HL-60/S4 treated with phorbol 12-myristate 13-acetate at 8.2 ng/mL for 4 days and 3 days (cell line): Measurements from ENCODE around the gene ACER2.
"Not testable (repeated sequence)": the region's sequence is repeated elsewhere in the genome, so short reads cannot be mapped to it uniquely, and the experiment has no call there.

ENCODE experiments used
- in situ Hi-C: fragments of 300-500 bp; cut with MboI; formaldehyde crosslinking; loops from 2 replicates; pipeline ENCODE4 v1.15.0; 2022; ENCODE audit warnings: low sequenced_read_pairs

ACER2 gene

DNA sequence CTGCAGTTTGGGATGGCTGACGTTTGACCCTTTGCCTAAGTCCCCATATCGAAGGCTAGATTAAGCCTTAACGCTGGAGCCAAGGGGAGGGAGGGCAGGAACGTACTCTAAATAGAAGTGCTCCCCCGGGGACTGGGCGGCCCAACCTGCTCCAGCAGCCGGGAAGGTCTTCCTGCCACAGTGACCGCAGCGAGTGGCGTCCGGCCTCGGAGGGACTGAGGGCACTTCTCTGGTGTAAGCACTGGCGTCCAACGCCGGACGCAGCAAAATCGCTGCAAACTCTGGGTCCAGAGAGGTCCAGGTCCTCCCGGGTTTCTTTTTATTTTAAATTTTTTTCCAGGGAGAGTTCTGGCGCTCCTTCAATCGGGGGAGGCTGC, 505 bp upstream of the ACER2 start:
- in situ Hi-C loops: no loop called here

DNA sequence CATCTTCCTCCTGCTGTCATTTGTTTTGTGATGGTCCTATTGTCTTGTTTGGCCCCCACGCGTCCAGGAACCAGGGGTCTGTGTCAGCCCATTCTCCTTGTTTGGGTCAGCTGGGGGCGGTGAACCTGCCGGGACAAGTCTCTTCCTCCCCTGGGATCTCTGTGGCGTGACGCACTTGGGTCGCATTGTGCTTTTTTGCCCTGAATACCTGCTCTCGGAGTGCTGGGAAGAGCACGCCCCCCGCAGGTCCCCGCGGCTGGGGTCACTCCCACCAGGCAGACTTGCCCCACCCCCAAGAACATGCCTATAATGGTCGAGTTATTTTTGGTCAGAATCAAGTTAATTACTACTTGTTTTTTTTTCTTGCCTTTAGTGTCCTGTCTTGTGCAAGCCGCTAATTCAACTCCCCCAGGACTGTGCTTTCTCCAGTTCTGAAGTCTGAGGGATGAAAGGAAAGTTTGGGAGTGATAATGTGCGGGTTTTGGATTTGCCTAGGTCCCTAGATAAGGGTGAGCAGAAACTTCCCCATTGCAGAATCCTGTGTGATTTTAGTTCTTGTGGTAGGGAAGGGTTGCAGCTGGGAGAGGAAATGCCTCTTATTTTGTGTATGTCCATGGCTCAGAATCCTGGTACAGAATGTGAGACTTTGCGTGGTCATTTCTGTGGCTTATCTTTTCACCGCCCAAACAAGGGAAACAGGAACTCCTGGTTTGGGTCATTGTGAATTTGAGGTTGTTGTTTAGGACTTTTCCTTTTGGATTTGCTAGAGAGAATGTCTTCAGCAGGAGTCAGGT, 789 bp downstream of the ACER2 start:
- in situ Hi-C loops: no loop called here

- in situ Hi-C loops: no loop called here
Observed at GRCh38 chr9:19410195-19410503, 1.3 kb downstream of the ACER2 start.

DNA sequence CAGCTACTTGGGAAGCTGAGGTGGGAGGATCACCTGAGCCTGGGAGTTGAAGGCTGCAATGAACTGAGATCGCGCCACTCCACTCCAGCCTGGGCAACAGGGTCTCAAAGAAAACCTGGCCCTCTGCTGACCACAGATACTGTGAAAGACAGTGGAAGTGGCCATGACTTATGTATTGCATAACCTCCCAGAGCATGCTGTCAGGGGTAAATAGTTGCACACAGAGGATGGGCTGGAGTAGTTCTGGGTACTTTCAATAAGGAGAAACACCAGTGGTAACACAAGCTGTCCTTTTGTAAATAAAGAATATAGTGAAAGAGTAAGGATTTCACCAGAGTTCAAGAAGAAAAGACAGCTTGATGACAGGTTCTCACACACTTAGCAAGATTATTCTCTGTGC, 1.8 kb downstream of the ACER2 start:
- in situ Hi-C loops: no loop called here

DNA sequence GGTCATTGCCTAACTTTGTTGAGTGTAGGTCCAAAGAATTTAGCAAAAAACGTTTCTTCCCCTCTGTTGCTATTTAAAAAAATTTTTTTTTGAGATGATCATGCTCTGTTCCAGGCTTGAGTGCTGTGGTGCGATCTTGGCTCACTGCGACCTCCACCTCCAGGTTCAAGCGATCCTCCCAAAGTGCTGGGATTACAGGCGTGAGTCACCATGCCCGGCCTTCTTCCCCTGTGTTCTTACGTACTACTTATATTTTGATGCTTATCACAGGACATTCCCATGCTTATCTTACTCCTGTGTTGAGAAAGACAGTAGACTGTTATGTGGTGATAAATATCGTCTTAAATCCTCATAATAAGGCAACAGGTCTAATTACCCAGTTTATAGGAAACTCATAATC, 2.5 kb downstream of the ACER2 start:
- in situ Hi-C loops: no loop called here

GRCh38 chr9:19413456-19413855, 4.6 kb downstream of the ACER2 start:
- in situ Hi-C loops: not testable (repeated sequence)

DNA sequence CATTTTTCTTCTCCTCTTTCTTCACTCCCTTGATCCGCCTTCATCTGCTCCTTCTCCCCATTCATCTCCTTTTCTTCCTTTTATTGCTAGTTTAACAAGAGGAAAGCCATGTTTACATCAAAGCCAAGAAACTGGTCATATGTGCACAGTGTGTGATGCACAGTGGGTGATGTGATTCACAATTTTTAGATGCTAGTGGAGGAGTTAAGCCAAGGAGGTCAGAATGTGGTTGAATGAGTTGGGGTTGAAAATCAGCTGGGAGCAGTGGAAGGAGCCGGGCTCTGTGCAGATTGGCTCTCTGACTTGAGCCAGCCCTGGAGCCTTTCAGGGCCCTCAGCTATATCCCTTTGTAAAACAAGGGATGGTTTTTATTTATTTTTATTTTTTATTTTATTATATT, 7.3 kb downstream of the ACER2 start:
- in situ Hi-C loops: no loop called here

- in situ Hi-C loops: no loop called here
Observed at GRCh38 chr9:19420877-19421276, 12.1 kb downstream of the ACER2 start.

- in situ Hi-C loops: no loop called here
Observed at GRCh38 chr9:19423163-19423562, 14.4 kb downstream of the ACER2 start.

GRCh38 chr9:19424176-19424779, 15.5 kb downstream of the ACER2 start:
- in situ Hi-C loops: no loop called here

DNA sequence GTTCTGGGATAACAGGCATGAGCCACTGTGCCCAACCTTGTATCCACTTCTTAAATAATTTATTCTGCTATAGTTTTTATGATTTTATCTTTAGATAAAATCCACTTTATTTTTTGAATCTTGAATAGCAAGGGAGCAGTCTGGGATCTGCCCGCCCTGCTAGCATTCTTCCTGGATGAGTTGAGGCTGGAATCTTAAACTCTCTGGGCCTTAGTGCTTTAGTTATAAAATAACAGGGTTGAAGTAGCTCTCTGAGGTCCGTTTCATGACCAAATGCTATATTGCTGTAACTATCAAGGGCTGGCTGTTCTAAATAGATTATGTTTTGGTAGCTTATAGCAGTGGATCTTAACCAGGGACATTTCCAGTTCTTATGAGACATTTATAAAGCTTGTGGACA, 20.8 kb downstream of the ACER2 start:
- in situ Hi-C loops: no loop called here

- in situ Hi-C loops: no loop called here
Observed at GRCh38 chr9:19430201-19430760, 21.5 kb downstream of the ACER2 start.

GRCh38 chr9:19431361-19432171, 22.8 kb downstream of the ACER2 start:
- in situ Hi-C loops: no loop called here

DNA sequence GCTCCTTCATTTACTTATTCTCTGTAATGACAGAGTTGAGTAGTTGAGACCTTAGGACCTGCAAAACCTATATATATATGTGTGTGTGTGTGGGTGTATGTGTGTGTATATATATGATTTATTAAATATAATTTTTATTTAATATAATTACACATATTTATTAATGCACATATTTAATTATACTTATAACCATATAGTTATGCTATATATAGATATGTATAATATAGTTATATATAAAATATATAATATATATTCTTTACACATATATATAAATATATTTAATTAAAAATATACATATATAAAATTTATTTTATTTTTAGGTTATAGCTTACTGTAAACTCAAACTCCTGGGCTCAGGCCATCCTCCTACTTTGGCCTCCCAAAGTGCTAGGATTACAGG, 23.7 kb downstream of the ACER2 start:
- in situ Hi-C loops: no loop called here

DNA sequence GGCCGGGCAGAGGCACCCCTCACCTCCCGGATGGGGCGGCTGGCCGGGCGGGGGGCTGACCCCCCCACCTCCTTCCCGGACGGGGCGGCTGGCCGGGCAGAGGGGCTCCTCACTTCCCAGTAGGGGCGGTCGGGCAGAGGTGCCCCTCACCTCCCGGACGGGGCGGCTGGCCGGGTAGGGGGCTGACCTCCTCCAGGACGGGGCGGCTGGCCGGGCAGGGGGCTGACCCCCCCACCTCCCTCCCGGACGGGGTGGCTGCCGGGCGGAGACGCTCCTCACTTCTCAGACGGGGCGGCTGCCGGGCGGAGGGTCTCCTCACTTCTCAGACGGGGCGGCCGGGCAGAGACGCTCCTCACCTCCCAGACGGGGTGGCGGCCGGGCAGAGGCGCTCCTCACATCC, 24.9 kb downstream of the ACER2 start:
- in situ Hi-C loops: not testable (repeated sequence)

GRCh38 chr9:19440376-19440775, 31.6 kb downstream of the ACER2 start:
- in situ Hi-C loops: no loop called here

- in situ Hi-C loops: no loop called here
Observed at GRCh38 chr9:19440823-19441580, 32.2 kb downstream of the ACER2 start.

- in situ Hi-C loops: no loop called here
Observed at GRCh38 chr9:19441730-19442129, 32.9 kb downstream of the ACER2 start.

- in situ Hi-C loops: no loop called here
Observed at GRCh38 chr9:19442240-19442639, 33.4 kb downstream of the ACER2 start.

- in situ Hi-C loops: no loop called here
Observed at GRCh38 chr9:19445452-19445851, 36.6 kb downstream of the ACER2 start.

- in situ Hi-C loops: no loop called here
Observed at GRCh38 chr9:19446361-19446861, 37.6 kb downstream of the ACER2 start.
